Neural crest cell (in vitro differentiated cells): ENCODE data around the gene ZMAT3. TPM values are rescaled to one million over a fixed set of nuclear protein-coding genes. Genes with fewer than 3 reads are reported as not detected.

Experiments used
- DNase-seq: peaks from one replicate; pipeline ENCODE4 v3.0.0; 2021; ENCODE audit warnings: low read depth, mixed read lengths, low spot score
- H3K27ac Mint-ChIP-seq: one replicate; pipeline ENCODE4 v1.8.0; 2021; ENCODE audit warnings: mild to moderate bottlenecking, mixed read lengths; ENCODE audit not compliant: unreplicated experiment
- H3K27me3 Mint-ChIP-seq: 2 replicates; pipeline ENCODE4 v1.8.0; 2021; ENCODE audit warnings: low read depth, mild to moderate bottlenecking, mixed read lengths
- H3K36me3 Mint-ChIP-seq: 2 replicates; pipeline ENCODE4 v1.8.0; 2021; ENCODE audit warnings: low read depth, mild to moderate bottlenecking, mixed read lengths
- H3K4me1 Mint-ChIP-seq: 2 replicates; pipeline ENCODE4 v1.8.0; 2021; ENCODE audit warnings: mixed read lengths
- H3K4me3 Mint-ChIP-seq: one replicate; pipeline ENCODE4 v1.8.0; 2021; ENCODE audit warnings: mild to moderate bottlenecking, mixed read lengths
- H3K9me3 Mint-ChIP-seq: 2 replicates; pipeline ENCODE4 v1.8.0; 2021; ENCODE audit warnings: mixed read lengths
- total RNA-seq: library from RNA; stranded (reverse); gene quantifications from 2 replicates; pipeline ENCODE4 v1.2.1, GENCODE V29; 2021
- TF ChIP-seq, protein P1 (sequence below): fragments of 200-600 bp; sonication (generic); conservative IDR thresholded peaks from 2 replicates; pipeline ENCODE4 v1.5.0; 2021; ENCODE audit warnings: antibody characterized with exemption, mild to moderate bottlenecking

Gene ZMAT3
- total RNA-seq, 1 donor from 2014 or later: 8.4 TPM

DNA sequence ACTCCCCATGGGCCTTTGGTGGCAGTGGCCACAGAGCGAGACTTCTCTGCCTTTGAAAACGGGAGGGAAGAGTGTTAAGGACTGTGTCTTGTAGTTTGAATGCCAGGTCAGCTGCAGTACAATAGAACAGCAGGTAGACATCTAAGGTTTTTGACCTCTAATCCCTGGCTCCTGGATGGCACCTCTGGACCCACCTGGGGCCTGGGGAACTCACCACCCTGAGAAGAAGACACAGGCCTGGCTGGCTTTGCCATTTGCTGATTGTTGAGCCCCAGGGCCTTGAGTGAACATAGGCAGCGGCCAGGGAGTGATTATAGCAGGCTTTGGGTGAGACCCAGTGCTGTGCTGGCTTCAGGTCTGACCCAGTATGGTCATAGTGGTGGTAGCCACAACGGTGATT lies 66.4 kb downstream of the ZMAT3 start:
- no peaks in the 10 kb centered on the region for H3K4me1 Mint-ChIP-seq
- peaks cover 3% of the 10 kb centered on the region for H3K27me3 Mint-ChIP-seq
- TF ChIP-seq, protein P1, sequence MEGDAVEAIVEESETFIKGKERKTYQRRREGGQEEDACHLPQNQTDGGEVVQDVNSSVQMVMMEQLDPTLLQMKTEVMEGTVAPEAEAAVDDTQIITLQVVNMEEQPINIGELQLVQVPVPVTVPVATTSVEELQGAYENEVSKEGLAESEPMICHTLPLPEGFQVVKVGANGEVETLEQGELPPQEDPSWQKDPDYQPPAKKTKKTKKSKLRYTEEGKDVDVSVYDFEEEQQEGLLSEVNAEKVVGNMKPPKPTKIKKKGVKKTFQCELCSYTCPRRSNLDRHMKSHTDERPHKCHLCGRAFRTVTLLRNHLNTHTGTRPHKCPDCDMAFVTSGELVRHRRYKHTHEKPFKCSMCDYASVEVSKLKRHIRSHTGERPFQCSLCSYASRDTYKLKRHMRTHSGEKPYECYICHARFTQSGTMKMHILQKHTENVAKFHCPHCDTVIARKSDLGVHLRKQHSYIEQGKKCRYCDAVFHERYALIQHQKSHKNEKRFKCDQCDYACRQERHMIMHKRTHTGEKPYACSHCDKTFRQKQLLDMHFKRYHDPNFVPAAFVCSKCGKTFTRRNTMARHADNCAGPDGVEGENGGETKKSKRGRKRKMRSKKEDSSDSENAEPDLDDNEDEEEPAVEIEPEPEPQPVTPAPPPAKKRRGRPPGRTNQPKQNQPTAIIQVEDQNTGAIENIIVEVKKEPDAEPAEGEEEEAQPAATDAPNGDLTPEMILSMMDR: no peak
- DNase-seq: no peak
- no peak overlapping the region for H3K27ac Mint-ChIP-seq
- peaks cover 5% of the 10 kb centered on the region for H3K9me3 Mint-ChIP-seq
- H3K36me3 Mint-ChIP-seq: no peaks in the 10 kb centered on the region
- H3K4me3 Mint-ChIP-seq: no peak overlapping the region

DNA sequence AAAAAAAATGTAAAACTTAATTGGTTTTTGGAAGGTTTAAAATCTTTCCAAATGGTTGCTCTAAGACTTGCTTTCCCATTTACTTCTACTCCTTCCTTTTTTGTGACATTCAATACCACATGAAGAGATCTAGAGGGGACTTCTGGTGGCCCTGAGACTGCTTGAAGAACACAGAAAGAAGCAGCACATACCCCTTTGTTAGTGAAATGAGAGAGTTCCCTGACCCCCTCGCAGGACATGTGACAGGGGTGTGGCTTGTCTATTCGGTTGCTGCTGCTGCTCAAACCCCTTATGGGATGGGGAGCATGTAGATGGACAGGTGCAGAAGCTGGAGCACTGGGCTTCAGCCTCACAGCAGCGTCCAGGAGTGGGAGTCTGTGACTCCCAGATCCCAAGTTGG lies 71.0 kb downstream of the ZMAT3 start:
- H3K27me3 Mint-ChIP-seq: no peaks in the 10 kb centered on the region
- peaks cover 2% of the 10 kb centered on the region for H3K9me3 Mint-ChIP-seq
- no peaks in the 10 kb centered on the region for H3K4me1 Mint-ChIP-seq
- TF ChIP-seq, protein P1: no peak
- H3K27ac Mint-ChIP-seq: no peak overlapping the region
- no peak for DNase-seq
- H3K4me3 Mint-ChIP-seq: no peak overlapping the region
- no peaks in the 10 kb centered on the region for H3K36me3 Mint-ChIP-seq

DNA sequence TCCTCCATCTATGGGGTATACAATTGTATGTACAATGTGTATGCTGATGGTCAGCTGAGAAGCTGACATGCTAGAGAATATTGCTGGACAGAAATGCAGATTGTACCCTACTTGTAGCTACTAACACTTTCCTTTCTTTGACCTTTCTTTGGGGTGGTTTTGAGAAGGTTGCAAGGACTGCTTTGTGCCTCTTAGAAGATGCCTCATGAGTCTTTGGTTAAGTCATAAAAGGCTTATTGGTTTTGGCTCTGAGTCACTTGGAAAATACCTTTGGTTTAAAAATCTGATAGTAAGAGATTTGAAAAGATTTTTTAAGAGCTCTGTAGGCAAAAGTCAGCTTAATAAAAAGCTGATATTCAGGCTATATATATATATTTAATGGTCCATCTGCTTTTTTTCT lies 71.5 kb downstream of the ZMAT3 start:
- Mint-ChIP-seq H3K9me3 (peaks cover 2% of the 10 kb centered on the region), H3K36me3 (no peaks in the 10 kb centered on the region), H3K27me3 (no peaks in the 10 kb centered on the region), H3K4me1 (no peaks in the 10 kb centered on the region), H3K27ac (no peak overlapping the region), H3K4me3 (no peak overlapping the region)
- DNase-seq: no peak
- TF ChIP-seq, protein P1: no peak

DNA sequence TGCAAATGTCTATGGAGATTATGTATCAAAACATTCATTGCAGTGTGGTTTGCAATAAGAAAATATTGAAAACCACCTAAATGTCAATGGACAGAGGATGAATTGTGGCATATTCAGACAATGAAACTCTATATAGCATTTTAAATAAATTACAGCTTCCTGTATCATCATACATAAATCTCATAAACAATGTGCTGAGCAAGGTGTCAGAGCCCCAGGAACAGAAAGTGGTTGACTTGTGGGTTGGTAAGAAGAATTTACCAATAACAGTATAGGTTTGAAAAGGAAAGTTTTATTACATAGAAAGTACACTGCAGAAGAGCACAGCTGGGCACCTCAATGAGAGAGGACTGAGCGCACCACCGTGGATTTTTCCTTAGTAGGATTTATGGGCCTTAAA lies 75.2 kb downstream of the ZMAT3 start:
- TF ChIP-seq, protein P1: no peak
- Mint-ChIP-seq H3K4me1 (no peaks in the 10 kb centered on the region), H3K27ac (no peak overlapping the region), H3K4me3 (no peak overlapping the region), H3K9me3 (peaks cover 2% of the 10 kb centered on the region), H3K36me3 (no peaks in the 10 kb centered on the region), H3K27me3 (no peaks in the 10 kb centered on the region)
- no peak for DNase-seq

DNA sequence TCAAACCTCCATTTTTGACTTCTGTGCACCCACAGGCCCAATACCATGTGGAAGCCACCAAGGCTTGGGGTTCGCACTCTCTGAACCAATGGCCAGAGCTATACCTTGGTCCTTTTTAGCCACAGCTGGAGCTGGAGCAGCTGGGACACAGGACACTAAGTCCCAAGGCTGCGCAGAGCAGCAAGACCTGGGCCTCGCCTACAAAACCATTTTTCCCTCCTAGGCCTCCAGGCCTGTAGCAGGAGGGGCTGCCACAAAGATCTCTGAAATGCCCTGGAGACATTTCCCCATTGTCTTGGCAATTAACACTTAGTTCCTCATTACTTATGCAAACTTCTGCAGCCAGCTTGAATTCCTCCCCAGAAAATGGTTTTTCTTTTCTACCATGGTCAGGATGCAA lies 81.3 kb downstream of the ZMAT3 start:
- peaks cover 22% of the 10 kb centered on the region for H3K36me3 Mint-ChIP-seq
- H3K27me3 Mint-ChIP-seq: no peaks in the 10 kb centered on the region
- no peaks in the 10 kb centered on the region for H3K4me1 Mint-ChIP-seq
- peaks cover 22% of the 10 kb centered on the region for H3K9me3 Mint-ChIP-seq
- no peak for DNase-seq
- H3K4me3 Mint-ChIP-seq: no peak overlapping the region
- TF ChIP-seq, protein P1: no peak
- H3K27ac Mint-ChIP-seq: no peak overlapping the region

DNA sequence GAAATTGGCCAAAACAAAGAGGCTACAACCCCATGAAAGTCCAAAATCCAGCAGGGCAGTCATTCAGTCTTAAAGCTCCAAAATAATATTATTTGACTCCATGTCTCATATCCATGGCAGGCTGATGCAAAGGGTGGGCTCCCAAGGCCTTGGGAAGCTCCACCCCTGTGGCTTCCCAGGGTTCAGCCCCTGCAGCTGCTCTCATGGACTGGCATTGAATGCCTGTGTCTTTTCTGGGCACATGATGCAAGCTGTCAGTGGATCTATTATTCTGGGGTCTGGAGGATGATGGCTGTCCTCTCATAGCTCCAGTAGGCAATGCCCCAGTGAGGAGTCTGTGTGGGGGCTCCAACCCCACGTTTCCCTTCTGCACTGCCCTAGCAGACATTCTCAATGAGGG lies 81.8 kb downstream of the ZMAT3 start:
- Mint-ChIP-seq H3K9me3 (peaks cover 26% of the 10 kb centered on the region), H3K27ac (no peak overlapping the region), H3K4me1 (no peaks in the 10 kb centered on the region), H3K27me3 (no peaks in the 10 kb centered on the region), H3K4me3 (no peak overlapping the region), H3K36me3 (peaks cover 25% of the 10 kb centered on the region)
- no peak for DNase-seq
- TF ChIP-seq, protein P1: no peak
